Measurements from ENCODE around the gene TUG1.

TUG1 gene

DNA sequence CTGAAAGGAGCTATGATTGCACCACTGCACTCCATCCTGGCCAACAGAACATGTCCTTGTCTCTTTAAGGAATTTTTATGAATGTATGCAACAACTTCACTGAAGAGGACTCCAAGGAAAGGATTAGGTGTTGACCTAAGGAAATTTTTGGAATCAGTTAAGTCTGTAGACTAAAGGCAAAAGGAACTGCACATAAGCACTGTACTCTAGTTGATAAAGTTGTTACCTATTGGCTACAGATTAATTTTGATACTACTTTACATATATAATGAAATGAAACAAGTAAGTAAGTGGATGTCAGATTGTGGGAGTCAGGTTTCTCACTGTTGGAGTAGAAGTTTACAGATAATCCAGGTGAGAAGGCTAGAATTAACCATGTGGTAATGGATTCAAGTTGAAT is 36.5 kb downstream of the TUG1 start:
- DNase-seq = no peak

DNA sequence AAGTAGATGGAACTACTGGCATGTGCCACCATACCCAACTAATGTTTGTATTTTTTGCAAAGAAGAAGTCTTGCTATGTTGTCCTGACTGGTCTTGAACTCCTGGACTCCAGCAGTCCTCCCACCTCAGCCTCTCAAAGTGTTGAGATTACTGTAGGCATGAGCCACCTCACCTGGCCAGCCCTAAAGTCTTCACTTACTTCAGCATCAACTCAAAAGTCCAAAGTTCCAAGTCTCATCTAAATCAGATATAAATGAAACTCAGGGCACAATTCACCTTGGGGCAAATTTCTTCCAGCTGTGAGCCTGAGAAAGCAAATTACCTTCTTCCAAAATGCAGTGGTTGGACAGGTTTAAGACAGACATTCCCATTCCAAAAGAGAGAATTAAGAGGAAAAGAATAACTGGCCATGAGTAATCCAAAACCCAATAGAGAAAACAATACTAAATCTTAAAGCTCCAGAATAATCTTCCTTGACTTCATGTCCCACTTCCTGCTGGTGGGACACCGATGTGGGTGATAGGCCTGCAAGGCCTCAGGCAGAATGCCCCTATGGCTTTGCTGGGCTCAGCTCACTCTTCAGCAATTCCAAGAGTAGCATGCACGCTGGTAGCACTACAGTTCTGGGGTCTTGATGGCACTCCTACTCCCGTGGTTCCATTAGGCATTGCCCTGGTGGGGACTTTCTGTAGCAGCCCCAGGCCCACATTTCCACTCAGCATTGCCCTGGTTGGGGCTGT is 50.3 kb downstream of the TUG1 start:
- no peak for DNase-seq

DNA sequence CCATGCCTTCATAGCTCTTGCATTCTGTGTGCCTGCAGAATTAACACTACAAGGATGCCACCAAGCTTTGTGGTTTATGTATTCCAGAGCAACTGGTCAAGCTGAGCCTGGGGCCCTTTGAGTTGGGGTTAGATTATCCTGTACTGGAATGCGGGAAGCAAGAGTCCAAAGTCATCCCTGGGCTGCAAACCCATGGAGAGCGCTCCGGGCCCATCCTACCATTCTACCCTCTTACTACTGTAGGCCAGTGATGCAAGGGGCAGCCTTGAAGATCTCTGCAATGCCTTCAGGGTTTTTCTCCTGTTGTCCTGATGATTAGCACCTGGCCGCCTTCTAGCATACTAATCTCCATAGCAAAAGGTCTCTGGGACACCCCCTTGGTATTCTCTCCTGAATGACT is 51.3 kb downstream of the TUG1 start:
- no peak for DNase-seq

DNA sequence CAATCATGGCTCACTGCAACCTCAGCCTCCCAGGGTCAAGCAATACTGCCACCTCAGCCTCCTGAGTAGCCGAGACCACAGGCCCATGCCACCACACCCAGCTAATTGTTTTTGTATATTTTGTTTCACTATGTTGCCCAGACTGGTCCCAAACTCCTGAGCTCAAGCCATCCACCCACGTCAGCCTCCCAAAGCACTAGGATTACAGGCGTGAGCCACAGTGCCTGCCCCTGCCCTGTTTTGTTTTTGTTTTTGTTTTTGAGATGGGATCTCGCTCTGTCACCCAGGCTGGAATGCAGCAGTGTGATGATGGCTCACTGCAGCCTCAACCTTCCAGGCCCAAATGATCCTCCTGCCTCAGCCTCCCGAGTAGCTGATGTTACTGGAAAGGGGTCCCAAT is 53.5 kb downstream of the TUG1 start:
- DNase-seq = no peak
